HG03025 (cell line): ENCODE measurements around the gene SLC23A3.
"Not testable (repeated sequence)": the region's sequence is repeated elsewhere in the genome, so short reads cannot be mapped to it uniquely, and the experiment has no call there.

Experiments
- ATAC-seq: cut with Tn5 transposase; IDR thresholded peaks from one replicate; pipeline ENCODE4 v1.9.1; 2021; ENCODE audit warnings: mild to moderate bottlenecking, moderate library complexity; ENCODE audit not compliant: unreplicated experiment, low FRiP score

Gene SLC23A3

DNA sequence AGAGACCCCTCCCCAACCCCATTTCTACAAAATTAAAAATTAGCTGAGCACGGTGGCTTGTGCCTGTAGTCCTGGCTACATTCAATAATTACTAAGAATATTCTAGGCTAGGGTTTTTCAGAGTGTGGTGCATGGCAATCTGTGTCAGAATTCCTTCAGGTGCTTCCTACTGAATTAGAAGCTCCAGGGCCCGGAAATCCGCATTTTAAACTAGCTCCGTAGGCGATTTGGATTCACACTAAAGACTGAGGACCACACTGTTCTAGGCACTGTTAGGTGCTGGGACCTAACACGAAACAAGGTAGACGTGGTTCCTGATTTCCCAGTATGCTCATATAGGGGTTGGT is 36.1 kb upstream of the SLC23A3 start:
- ATAC-seq: no peak

DNA sequence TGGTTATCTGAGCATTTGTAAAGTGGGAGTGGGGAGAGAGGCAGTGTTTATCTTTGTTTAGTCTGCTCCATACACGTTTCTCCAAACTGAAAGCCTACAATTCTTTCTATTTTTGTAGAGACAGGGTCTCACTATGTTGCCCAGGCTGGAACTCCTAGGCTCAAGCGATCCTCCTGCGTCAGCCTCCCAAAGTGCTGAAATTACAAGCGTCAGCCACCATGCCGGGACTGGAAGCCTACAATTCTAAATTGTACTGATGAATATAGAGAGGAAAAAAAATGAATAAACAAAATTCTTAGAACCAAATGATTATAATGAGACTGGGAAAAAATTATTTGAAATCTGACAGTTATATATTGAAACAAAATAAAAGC is 35.3 kb upstream of the SLC23A3 start:
- ATAC-seq: no peak

DNA sequence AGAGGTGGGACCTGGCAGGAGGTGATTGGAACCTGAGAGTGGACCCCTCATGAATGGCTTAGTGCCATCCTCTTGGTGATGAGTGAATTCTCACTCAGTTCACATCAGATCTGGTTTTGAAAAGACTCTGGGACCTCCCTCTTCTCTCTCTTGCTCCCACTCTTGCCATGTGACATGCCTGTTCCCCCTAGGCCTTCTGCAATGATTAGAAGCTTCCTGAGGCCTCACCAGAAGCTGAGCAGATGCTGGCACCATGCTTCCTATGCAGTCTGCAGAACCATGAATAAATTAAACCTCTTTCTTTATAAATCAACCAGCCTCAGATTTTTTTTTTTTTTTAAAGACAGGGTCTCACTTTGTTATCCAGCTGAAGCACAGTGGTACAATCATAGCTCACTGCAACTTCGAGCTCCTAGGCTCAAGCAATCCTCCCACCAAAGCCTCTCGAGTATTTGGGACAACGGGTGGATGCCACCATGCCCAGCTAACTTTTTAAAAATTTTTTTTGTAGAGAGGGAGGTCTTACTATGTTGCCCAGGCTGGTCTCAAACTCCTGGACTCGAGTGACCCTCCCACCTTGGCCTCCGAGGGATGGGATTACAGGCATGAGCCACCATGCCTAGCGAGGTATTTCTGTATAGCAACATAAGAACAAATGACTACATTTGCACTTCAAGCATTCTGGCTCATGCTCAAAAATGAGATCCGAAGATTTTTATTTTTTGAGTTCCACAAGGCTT is 34.8 kb upstream of the SLC23A3 start:
- ATAC-seq: no peak

GRCh38 chr2:219201331-219201730 is 31.5 kb upstream of the SLC23A3 start:
- ATAC-seq: not testable (repeated sequence)

DNA sequence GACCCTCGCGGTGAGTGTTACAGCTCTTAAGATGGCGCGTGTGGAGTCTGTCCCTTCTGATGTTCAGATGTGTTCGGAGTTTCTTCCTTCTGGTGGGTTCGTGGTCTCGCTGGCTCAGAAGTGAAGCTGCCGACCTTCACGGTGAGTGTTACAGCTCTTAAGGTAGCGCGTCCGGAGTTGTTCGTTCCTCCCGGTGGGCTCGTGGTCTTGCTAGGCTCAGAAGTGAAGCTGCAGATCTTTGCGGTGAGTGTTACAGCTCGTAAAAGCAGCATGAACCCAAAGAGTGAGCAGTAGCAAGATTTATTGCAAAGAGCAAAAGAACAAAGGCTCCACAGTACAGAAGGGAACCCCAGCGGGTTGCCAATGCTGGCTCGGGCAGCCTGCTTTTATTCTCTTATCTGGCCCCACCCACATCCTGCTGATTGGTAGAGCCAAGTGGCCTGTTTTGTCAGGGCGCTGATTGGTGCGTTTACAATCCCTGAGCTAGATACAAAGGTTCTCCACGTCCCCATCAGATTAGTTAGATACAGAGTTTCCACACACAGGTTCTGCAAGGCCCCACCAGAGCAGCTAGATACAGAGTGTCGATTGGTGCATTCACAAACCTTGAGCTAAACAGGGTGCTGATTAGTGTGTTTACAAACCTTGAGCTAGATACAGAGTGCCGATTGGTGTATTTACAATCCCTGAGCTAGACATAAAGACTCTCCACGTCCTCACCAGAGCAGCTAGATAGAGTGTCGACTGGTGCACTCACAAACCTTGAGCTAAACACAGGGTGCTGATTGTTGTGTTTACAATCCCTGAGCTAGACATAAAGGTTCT is 30.9 kb upstream of the SLC23A3 start:
- ATAC-seq: not testable (repeated sequence)

DNA sequence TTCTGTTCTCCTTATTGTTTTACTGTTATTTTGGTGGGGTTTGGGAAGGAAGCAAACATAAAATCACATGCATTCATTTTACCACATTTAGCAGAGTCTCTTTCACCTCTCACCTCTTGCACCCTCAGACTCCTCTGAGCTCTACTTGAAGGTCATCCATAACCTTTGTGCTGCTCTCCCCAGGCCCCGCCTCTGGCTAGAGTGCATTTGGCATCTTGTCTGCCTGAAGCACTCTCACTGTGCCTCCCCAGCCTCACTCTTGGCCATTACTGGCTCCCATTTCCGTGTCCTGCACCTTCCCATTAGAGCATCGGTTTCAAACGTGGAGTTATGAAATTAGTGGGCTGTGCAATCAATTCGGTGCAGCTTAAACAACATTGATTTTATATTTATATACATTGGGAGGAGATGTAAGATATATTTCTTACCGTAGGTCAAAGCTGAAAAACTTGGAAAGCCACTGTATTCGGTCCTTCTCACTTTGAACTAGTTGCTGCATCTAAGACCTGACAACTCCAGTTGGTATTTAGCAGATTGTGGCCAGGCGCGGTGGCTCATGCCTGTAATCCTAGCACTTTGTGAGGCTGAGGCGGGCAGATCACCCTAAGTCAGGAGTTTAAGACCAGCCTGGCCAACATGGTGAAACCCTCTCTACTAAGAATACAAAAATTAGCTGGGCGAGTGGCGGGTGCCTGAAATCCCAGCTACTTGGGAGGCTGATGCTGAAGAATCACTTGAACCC is 29.8 kb upstream of the SLC23A3 start:
- ATAC-seq: no peak

GRCh38 chr2:219198974-219199373 is 29.1 kb upstream of the SLC23A3 start:
- no peak for ATAC-seq

- ATAC-seq: no peak
Measured at GRCh38 chr2:219197388-219197787, 27.6 kb upstream of the SLC23A3 start.

- ATAC-seq: no peak
Measured at GRCh38 chr2:219186754-219187456, 17.1 kb upstream of the SLC23A3 start.

GRCh38 chr2:219184121-219184520 is 14.3 kb upstream of the SLC23A3 start:
- no peak for ATAC-seq

GRCh38 chr2:219183151-219183772 is 13.4 kb upstream of the SLC23A3 start:
- no peak for ATAC-seq

DNA sequence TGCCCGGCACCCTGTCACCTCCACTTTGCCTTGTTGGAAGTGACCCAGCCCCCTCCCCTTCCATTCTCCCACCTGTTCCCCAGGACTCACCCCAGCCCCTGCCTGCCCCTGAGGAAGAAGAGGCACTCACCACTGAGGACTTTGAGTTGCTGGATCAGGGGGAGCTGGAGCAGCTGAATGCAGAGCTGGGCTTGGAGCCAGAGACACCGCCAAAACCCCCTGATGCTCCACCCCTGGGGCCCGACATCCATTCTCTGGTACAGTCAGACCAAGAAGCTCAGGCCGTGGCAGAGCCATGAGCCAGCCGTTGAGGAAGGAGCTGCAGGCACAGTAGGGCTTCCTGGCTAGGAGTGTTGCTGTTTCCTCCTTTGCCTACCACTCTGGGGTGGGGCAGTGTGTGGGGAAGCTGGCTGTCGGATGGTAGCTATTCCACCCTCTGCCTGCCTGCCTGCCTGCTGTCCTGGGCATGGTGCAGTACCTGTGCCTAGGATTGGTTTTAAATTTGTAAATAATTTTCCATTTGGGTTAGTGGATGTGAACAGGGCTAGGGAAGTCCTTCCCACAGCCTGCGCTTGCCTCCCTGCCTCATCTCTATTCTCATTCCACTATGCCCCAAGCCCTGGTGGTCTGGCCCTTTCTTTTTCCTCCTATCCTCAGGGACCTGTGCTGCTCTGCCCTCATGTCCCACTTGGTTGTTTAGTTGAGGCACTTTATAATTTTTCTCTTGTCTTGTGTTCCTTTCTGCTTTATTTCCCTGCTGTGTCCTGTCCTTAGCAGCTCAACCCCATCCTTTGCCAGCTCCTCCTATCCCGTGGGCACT is 12.7 kb upstream of the SLC23A3 start:
- ATAC-seq: no peak

DNA sequence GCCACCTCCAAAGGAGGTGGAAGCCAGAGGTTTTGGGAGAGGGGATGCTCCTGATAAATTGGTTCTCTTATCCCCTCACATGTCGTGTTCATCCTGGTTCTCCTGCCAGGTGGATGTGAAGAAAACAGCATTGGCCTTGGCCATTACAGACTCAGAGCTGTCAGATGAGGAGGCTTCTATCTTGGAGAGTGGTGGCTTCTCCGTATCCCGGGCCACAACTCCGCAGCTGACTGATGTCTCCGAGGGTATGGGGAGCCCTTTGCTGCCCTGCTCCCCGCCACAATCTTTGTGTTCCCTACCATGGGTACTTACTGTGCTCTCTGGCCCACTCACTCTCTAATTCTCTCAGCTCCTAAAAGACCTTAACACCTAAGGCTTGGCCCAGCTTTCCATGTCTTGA is 11.7 kb upstream of the SLC23A3 start:
- no peak for ATAC-seq

GRCh38 chr2:219180961-219181360 is 11.1 kb upstream of the SLC23A3 start:
- ATAC-seq: no peak

GRCh38 chr2:219179601-219180465 is 10.0 kb upstream of the SLC23A3 start:
- ATAC-seq: no peak

DNA sequence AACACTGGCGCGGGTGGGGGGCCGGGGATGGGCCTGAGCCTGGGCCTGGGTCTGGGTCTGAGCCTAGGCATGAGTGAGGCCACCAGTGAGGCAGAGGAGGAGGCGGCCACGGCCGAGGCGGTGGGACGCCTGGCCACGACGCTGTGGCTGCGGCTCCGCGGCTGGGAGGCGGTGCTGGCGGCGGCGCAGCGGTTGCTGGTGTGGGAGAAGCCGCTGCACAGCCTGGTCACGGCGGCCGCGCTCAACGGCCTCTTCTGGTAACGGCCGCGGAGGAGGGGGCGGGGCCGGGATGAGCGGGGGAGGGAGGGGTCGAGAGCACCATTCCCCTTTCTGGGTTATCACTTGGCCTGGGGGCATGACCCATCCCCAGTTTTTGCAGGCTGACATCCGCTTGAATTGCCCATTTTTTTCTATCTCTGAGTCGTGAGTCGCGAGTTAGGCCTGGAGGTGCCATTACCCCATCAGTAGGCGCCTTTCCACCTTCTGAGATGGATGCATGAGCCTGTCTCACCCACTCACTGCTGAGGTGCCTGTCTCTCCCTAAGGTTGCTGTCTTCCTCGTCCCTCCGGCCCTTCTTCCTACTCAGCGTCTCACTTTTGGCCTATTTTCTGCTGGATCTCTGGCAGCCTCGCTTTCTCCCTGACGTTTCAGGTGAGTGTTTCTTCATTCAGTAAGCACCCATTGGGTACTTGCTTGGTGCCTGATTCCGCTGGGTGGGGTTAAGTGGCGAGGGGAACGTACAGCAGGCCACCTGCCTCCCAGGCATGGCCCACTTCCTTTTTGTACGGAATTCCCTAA is 8.7 kb upstream of the SLC23A3 start:
- peak; percentile 6 for ATAC-seq

DNA sequence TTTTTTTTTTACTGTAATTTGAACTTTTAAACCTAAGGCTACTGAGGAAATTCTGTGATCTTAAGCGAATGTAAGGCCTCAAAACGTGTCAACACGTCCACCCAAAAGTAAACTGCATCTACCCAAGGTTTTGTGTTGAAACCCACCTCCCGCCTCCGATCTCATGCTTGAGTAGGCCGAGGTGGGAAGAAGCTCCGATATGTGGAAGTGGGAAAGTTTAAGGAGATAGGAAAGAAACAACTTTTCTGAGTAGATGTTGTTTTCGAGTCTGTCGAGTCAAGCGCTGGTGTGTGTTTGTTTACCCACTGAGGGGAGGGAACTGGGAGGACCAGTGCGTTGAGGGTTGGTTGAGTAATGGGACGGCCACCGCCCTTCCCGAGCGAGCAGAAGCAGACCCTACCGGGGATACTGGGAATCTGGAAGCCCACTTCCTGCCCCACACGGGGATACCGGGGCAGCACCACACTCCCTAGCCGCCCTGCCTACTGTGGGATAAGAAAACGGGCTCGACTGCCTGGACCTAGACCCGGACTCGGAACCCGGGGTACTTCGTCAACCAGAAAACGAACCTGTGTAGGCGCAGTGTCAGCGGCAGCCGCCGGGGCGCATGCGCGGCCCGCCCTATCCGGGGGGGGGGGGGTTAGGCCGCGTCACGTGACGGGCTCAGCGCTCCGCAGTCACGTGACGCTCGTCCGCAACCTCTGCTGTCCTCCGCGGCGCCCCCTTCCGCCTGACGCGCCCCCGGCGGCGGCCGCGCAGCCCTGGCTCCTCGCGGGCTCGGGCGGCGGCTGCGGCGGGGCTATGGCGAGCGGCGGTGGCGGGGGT is 7.9 kb upstream of the SLC23A3 start, which contains the start of gene RETREG2:
Gene RETREG2, plus strand, starts transcription at position 724 of the 825 bp plus-strand sequence. Its CDS starts 78 bp downstream, at position 802.
- peak; percentile 38 for ATAC-seq
